SU-DHL-6 (cell line): Measurements from ENCODE around the gene PMPCB.

ENCODE experiments used
- H2AFZ ChIP-seq: fragments of 200-600 bp; sonication (generic); 2 replicates; pipeline ENCODE4 v1.6.1; 2014; ENCODE audit warnings: low read depth, mild to moderate bottlenecking, moderate library complexity, mixed read lengths, antibody characterized with exemption, low read length; ENCODE audit not compliant: severe bottlenecking
- H3F3A ChIP-seq: fragments of 200-600 bp; shearing (Covaris generic); 2 replicates; pipeline ENCODE4 v1.6.0; 2016; ENCODE audit warnings: antibody characterized with exemption, mild to moderate bottlenecking; ENCODE audit not compliant: insufficient read depth
- H3K27ac ChIP-seq: fragments of 200-600 bp; sonication (generic); 2 replicates; pipeline ENCODE4 v1.5.1; 2016; ENCODE audit warnings: low read depth, mild to moderate bottlenecking, low read length, moderate library complexity, mixed read lengths
- H3K27me3 ChIP-seq: fragments of 200-600 bp; sonication (generic), shearing (Covaris generic); 2 replicates; pipeline ENCODE4 v1.6.0; 2014; ENCODE audit warnings: mild to moderate bottlenecking, low read length
- H3K36me3 ChIP-seq: fragments of 200-600 bp; sonication (generic); 2 replicates; pipeline ENCODE4 v1.6.1; 2014; ENCODE audit warnings: mild to moderate bottlenecking, low read length, mixed read lengths
- H3K4me2 ChIP-seq: fragments of 300-600, 200-600 bp; shearing (Covaris generic), sonication (generic); 2 replicates; pipeline ENCODE4 v1.6.0; 2014; ENCODE audit warnings: low read length, low read depth, mild to moderate bottlenecking; ENCODE audit not compliant: poor library complexity, severe bottlenecking
- H3K4me3 ChIP-seq: fragments of 200-600 bp; sonication (generic); 2 replicates; pipeline ENCODE4 v1.5.1; 2014; ENCODE audit warnings: antibody characterized with exemption, low read length, mild to moderate bottlenecking, mixed read lengths; ENCODE audit not compliant: insufficient read depth, poor library complexity, severe bottlenecking
- H3K79me2 ChIP-seq: fragments of 200-600 bp; sonication (generic); 2 replicates; pipeline ENCODE4 v1.6.1; 2014; ENCODE audit warnings: mild to moderate bottlenecking, low read length, moderate library complexity; ENCODE audit not compliant: insufficient read depth
- H3K9ac ChIP-seq: fragments of 200-600 bp; sonication (generic); 2 replicates; pipeline ENCODE4 v1.7.0; 2014; ENCODE audit warnings: mild to moderate bottlenecking, low read length
- H3K9me2 ChIP-seq: fragments of 200-600 bp; sonication (generic); replicated peaks from 2 replicates; pipeline ENCODE4 v1.6.1; 2014; ENCODE audit warnings: low read length; ENCODE audit not compliant: insufficient read depth
- H3K9me3 ChIP-seq: fragments of 200-600 bp; sonication (generic); 2 replicates; pipeline ENCODE4 v1.6.1; 2014; ENCODE audit warnings: low read length, mixed read lengths; ENCODE audit not compliant: insufficient read depth
- H4K20me1 ChIP-seq: fragments of 200-600 bp; sonication (generic); 2 replicates; pipeline ENCODE4 v1.6.1; 2014; ENCODE audit warnings: low read depth, mild to moderate bottlenecking, antibody characterized with exemption, low read length, moderate library complexity, mixed read lengths
- EZH2phosphoT487 ChIP-seq: fragments of 200-600 bp; sonication (generic), shearing (Covaris generic); conservative IDR thresholded peaks from 2 replicates; pipeline ENCODE4 v1.6.1; 2018; ENCODE audit warnings: mild to moderate bottlenecking, antibody characterized with exemption, low read length, moderate library complexity, mixed read lengths
- TF ChIP-seq, protein P1 (sequence below): fragments of 200-600 bp; sonication (generic); IDR thresholded peaks from one replicate; pipeline ENCODE4 v1.5.1; 2017; ENCODE audit warnings: antibody characterized with exemption, mild to moderate bottlenecking, low read length, moderate library complexity; ENCODE audit not compliant: insufficient read depth, poor library complexity, severe bottlenecking

PMPCB gene

DNA sequence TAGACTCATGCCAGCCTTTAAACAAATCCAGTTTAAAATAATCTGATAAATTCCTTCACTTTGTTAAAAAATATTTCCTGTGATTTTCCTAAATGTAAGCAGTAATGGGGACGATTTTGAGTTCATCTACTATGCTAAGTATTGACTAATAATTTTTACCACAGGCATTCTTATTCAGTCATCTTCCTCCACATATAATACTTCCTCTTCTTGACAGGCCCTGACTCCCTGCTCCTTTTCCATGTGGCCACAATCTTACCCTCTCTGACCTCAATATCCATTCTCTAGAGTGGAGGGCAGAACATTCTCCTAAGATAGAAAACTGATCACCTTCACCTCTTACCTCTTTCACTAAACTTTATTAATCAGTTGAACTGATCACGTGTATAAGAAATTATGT lies 39.5 kb downstream of the PMPCB start:
- Histone ChIP-seq H3F3A (0 out of 2 replicates have a peak, but pooled peaks cover 1% of the 10 kb centered on the region), H3K9me2 (no peaks in the 10 kb centered on the region), H4K20me1 (no peaks in the 10 kb centered on the region), H3K9ac (no peak overlapping the region), H3K9me3 (no peaks in the 10 kb centered on the region), H3K79me2 (peaks cover 81% of the 10 kb centered on the region), H3K4me2 (no peak overlapping the region), H3K4me3 (no peak overlapping the region), H3K27ac (no peak overlapping the region), H3K27me3 (no peaks in the 10 kb centered on the region), H3K36me3 (peaks cover 42% of the 10 kb centered on the region), H2AFZ (no peak overlapping the region)
- no peak for TF ChIP-seq EZH2phosphoT487
- TF ChIP-seq, protein P1, sequence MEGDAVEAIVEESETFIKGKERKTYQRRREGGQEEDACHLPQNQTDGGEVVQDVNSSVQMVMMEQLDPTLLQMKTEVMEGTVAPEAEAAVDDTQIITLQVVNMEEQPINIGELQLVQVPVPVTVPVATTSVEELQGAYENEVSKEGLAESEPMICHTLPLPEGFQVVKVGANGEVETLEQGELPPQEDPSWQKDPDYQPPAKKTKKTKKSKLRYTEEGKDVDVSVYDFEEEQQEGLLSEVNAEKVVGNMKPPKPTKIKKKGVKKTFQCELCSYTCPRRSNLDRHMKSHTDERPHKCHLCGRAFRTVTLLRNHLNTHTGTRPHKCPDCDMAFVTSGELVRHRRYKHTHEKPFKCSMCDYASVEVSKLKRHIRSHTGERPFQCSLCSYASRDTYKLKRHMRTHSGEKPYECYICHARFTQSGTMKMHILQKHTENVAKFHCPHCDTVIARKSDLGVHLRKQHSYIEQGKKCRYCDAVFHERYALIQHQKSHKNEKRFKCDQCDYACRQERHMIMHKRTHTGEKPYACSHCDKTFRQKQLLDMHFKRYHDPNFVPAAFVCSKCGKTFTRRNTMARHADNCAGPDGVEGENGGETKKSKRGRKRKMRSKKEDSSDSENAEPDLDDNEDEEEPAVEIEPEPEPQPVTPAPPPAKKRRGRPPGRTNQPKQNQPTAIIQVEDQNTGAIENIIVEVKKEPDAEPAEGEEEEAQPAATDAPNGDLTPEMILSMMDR, result no peak

DNA sequence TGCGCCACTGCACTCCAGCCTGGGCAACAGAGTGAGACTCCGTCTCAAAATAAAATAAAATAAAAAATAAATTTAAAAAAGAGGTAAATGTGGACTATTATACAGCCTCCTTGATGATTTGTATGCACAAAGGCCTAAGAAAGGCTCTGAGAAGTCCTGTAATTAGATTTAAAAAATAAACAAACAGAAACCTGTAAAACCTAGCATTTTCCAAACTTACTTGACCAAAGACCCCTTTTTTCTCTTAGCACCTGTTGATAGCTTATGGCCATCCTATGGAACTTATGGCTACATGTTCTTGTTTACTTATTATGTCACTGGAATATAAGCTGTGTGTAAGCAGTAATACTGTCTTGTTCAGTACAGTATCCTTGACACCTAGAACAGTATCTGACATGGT lies 41.6 kb downstream of the PMPCB start:
- H3K9ac ChIP-seq, result no peak overlapping the region
- no peaks in the 10 kb centered on the region for H3K9me2 ChIP-seq
- H3K4me3 ChIP-seq, result no peak overlapping the region
- no peaks in the 10 kb centered on the region for H3K27me3 ChIP-seq
- TF ChIP-seq, protein P1, result no peak
- TF ChIP-seq EZH2phosphoT487, result no peak
- H4K20me1 ChIP-seq, result no peaks in the 10 kb centered on the region
- no peak overlapping the region for H3K4me2 ChIP-seq
- H3K36me3 ChIP-seq, result peaks cover 36% of the 10 kb centered on the region
- 0 out of 2 replicates have a peak, but pooled peaks cover 4% of the 10 kb centered on the region for H3F3A ChIP-seq
- H3K9me3 ChIP-seq, result no peaks in the 10 kb centered on the region
- no peak overlapping the region for H3K27ac ChIP-seq
- no peak overlapping the region for H2AFZ ChIP-seq
- H3K79me2 ChIP-seq, result peaks cover 84% of the 10 kb centered on the region

DNA sequence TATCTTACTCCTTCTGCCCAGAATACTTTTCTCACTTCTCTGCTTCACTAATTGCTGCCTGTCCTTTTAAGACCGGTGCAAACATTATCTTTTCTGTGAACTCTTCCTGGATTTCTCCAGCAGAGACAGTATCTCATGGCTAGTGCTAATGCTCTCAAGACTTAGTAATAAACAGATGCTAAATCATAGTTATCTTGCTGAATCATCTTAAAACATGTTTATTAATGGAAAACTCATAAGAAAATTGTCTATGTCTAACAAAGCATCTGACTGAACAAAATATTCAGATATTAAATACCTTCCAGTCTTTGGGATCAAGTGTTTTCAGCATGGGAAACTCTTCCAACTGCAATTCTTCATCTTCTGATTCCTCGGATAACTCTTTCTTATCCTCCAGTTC lies 44.2 kb downstream of the PMPCB start:
- no peak overlapping the region for H3K4me2 ChIP-seq
- H3K4me3 ChIP-seq, result no peak overlapping the region
- no peak overlapping the region for H2AFZ ChIP-seq
- peaks cover 32% of the 10 kb centered on the region for H3K36me3 ChIP-seq
- no peaks in the 10 kb centered on the region for H3K9me3 ChIP-seq
- H3K9ac ChIP-seq, result no peak overlapping the region
- H4K20me1 ChIP-seq, result no peaks in the 10 kb centered on the region
- peaks cover 5% of the 10 kb centered on the region; the same call in 1 of the 2 replicates for H3F3A ChIP-seq
- H3K79me2 ChIP-seq, result peaks cover 79% of the 10 kb centered on the region
- H3K27ac ChIP-seq, result no peak overlapping the region
- no peaks in the 10 kb centered on the region for H3K9me2 ChIP-seq
- no peak for TF ChIP-seq EZH2phosphoT487
- TF ChIP-seq, protein P1, result no peak
- no peaks in the 10 kb centered on the region for H3K27me3 ChIP-seq
